Central memory CD4-positive, alpha-beta T cell (primary cell): ENCODE data around the gene ADGRE1.
"Not testable (repeated sequence)": the region's sequence is repeated elsewhere in the genome, so short reads cannot be mapped to it uniquely, and the experiment has no call there.

Source experiments
- DNase-seq: peaks from one replicate; pipeline ENCODE4 v3.0.0; 2022
- total RNA-seq, 3 experiments: gene quantifications; one replicate each; lab custom pipeline; 2026; lab: John Stamatoyannopoulos, UW

ADGRE1 gene, protein sequence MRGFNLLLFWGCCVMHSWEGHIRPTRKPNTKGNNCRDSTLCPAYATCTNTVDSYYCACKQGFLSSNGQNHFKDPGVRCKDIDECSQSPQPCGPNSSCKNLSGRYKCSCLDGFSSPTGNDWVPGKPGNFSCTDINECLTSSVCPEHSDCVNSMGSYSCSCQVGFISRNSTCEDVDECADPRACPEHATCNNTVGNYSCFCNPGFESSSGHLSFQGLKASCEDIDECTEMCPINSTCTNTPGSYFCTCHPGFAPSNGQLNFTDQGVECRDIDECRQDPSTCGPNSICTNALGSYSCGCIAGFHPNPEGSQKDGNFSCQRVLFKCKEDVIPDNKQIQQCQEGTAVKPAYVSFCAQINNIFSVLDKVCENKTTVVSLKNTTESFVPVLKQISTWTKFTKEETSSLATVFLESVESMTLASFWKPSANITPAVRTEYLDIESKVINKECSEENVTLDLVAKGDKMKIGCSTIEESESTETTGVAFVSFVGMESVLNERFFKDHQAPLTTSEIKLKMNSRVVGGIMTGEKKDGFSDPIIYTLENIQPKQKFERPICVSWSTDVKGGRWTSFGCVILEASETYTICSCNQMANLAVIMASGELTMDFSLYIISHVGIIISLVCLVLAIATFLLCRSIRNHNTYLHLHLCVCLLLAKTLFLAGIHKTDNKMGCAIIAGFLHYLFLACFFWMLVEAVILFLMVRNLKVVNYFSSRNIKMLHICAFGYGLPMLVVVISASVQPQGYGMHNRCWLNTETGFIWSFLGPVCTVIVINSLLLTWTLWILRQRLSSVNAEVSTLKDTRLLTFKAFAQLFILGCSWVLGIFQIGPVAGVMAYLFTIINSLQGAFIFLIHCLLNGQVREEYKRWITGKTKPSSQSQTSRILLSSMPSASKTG
- 5.5 to 10.0 (median 8.2) reads per million in 3 experiments for total RNA-seq

GRCh38 chr19:6887316-6887715 is at the start of gene ADGRE1:
Gene ADGRE1, plus strand, starts transcription at chr19:6887579. Its CDS starts 30 bp downstream, at chr19:6887609.
- no peak for DNase-seq

DNA sequence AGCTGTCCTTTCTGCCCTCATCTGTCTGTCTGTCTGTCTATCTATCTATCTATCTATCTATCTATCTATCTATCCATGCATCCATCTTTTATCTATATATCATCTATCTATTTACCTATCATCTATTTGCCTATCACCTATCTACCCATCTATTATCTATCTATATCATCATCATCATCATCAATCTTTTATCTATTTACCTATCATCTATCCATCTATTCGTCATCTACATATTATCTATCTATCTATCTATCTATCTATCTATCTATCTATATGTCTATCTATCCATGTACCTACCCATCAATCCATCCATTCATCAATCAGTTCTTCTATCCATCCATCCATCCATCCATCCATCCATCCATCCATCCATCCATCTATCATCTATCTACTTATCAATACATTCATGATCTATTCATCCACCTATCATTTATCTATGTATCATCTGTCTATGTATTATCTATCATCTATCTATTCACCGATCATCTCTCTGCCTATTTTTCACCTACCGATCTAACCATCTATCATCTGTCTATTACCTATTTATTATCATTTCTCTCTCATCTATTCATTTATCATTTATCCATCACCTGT is 49.2 kb upstream of the ADGRE1 start:
- DNase-seq, result no peak

DNA sequence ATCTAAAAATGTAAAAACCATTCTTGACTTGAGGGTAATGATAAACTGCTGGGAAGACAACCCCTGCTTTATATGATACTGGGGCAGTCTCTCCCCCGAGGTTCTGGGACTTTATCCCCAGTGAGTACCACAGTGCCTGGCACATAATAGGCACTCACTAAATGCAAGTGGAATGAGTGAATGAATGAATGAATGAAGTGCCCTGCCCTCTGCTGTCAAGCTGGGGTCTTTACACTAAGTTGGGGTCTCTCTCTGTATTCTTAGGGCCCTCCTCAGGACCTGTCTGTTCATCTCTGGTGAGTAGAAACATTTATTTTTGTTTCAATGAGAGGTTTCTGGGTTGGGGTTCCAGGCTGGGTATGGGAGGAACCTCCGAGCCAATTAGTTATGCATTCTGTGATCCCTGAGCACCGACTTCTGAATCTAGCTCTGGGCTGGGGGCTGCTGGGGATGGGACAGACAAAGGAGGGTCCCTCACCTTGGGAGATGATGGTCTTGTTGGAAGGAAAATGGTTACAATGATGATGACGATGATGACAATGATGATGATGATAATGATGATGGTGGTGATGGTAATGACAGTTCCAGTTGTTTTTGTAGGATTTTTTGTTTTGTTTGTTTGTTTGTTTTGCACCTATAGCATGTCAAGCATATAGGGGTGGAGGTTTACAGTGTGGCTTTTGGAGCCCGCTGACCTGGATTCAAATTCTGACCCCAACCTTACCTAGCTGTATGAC is 44.3 kb upstream of the ADGRE1 start:
- DNase-seq, result no peak

- DNase-seq, result no peak
Observed at GRCh38 chr19:6847828-6848200, 39.6 kb upstream of the ADGRE1 start.

- no peak for DNase-seq
Observed at GRCh38 chr19:6848986-6849385, 38.4 kb upstream of the ADGRE1 start.

- no peak for DNase-seq
Observed at GRCh38 chr19:6849876-6850275, 37.5 kb upstream of the ADGRE1 start.

GRCh38 chr19:6851359-6851758 is 36.0 kb upstream of the ADGRE1 start:
- DNase-seq, result no peak

- DNase-seq, result no peak
Observed at GRCh38 chr19:6852001-6852400, 35.4 kb upstream of the ADGRE1 start.

GRCh38 chr19:6853868-6854267 is 33.5 kb upstream of the ADGRE1 start:
- no peak for DNase-seq

GRCh38 chr19:6854758-6855157 is 32.6 kb upstream of the ADGRE1 start:
- DNase-seq, result no peak

DNA sequence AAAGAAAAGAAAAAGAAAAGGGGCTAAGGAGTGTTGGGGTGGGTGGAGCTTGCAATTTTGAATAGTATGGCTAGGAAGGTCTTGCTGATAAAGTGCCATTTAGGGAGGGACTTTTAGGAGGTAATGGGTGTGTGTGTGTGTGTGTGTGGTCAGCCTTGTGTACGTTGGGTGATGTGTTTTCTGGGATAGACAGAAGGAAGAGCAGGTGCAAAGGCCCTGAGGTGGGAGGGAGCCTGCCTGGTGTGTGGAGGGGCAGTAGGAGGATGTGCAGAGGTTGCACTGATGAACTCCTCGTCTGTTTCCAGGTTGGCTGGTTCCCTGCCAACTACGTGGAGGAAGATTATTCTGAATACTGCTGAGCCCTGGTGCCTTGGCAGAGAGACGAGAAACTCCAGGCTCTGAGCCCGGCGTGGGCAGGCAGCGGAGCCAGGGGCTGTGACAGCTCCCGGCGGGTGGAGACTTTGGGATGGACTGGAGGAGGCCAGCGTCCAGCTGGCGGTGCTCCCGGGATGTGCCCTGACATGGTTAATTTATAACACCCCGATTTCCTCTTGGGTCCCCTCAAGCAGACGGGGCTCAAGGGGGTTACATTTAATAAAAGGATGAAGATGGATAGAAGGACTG is 30.5 kb upstream of the ADGRE1 start:
- DNase-seq, result no peak

GRCh38 chr19:6861683-6862286 is 25.6 kb upstream of the ADGRE1 start:
- no peak for DNase-seq

GRCh38 chr19:6862673-6863078 is 24.7 kb upstream of the ADGRE1 start:
- DNase-seq, result peak; percentile 90

DNA sequence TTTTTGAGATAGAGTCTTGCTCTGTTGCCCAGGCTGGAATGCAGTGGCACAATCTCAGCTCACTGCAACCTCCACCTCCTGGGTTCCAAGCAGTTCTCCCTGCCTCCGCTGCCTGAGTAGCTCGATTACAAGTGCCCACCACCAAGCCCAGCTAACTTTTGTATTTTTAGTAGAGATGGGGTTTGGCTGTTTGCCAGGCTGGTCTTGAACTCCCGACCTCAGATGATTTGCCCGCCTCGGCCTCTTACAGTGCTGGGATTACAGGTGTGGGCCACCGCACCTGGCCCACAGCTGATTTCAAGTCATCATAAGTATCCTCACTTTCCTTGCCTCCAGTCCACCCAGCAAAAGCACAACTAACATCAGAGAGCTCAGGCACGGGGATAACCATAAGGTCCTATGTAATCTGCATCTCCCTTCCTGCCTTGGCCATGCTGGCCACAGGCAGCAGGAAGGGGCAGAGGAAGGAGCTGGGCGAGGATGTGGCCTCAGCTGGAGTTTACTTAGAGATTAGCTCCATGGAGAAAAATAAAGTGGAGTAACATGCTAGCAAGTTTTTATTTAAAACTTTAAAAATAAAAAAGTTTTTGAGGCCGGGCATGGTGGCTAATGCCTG is 22.9 kb upstream of the ADGRE1 start:
- DNase-seq, result no peak

GRCh38 chr19:6865849-6866248 is 21.5 kb upstream of the ADGRE1 start:
- no peak for DNase-seq

- no peak for DNase-seq
Observed at GRCh38 chr19:6866741-6867151, 20.6 kb upstream of the ADGRE1 start.

DNA sequence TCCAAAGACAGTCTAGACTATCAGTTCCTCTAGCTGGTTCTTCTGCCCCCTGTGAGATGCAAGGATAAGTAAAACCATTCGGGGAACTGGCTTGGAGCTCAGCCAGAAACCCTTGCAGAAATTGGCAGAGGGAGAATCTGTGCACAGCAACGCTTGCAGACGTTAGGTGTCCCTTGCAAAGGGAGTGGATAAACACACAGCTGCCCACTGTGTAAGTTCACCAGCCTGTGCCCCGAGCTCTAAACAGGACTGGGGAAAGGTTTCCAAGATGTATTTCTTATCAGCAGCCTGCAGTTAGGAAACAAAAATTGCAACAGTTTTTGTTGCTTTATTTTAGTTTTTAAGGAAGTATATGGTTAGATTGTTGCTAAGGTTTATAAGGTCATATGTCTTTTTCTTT is 19.0 kb upstream of the ADGRE1 start:
- DNase-seq, result no peak

DNA sequence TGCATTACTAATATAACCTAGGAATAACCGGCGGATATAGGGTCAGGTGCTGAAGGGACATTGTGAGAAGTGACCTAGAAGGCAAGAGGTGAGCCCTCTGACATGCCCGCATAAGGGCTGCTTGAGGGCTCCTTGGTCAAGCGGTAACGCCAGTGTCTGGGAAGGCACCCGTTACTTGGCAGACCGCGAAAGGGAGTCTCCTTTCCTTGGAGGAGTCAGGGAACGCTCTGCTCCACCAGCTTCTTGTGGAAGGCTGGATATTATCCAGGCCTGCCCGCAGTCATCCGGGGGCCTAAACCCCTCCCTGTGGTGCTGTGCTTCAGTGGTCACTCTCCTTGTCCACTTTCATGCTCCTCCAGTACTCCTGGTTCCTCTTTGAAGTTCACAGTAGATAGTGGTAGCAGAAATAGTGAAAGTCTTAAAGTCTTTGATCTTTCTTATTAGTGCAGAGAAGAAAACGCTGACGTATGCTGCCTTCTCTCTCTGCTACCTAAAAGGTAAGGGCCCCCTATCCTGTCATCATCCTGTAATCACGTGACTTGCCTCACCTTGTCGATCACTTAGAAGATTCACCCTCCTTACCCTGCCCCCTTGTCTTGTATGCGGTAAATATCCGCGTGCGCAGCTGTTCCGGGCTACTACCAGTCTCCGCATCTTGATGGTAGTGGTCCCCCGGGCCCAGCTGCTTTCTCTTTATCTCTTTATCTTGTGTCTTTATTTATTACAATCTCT is 18.1 kb upstream of the ADGRE1 start:
- DNase-seq, result not testable (repeated sequence)

DNA sequence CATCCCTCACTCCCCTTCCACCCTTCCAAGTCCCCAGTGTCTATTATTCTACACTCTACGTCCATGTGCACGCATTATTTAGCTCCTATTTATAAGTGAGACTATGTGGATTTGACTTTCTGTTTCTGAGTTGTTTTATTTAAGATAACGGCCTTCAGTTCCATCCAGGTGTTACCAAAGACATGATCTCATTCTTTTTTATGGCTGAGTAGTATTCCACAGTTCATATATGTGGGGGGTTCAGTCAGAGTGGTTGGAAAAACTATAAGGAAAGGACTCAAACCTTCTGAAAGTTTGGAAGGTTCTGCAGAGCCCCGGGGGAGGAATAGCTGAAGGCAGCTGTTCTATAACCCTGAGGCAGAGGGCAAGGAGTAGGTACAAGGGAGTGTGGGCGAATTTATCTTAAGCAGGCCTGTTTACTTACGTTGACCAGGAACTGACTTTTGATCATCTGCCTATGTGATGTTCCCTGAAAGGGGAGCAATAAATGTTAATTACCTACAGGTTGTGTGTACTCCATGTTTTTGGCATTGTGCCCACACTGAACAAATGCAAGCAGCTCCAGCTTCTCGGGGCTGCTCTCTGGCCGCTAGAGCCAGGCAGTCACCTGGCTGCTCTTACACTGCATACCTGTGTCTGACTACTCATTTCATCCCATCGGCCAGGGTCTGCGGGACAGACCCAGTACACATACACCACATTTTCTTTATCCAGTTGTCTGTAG is 13.5 kb upstream of the ADGRE1 start:
- DNase-seq, result no peak

DNA sequence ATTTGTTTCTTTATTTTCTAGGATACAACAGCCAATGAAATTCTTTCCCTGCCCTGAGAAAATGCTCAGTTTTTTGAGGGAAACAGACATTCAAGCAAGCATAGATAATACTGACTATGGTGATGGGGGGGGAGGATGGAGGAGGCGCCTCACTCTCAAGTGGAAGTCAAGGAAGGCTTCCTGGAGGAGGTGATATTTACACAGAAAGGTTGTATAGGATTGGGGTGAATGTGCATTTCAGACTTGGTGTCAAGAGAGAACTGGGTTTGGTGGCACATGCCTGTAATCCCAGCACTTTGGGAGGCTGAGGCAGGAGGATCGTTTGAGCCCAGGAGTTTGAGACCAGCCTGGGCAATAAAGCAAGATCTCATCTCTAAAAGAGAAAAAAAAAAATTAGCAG is 12.2 kb upstream of the ADGRE1 start:
- DNase-seq, result no peak
